Peyer's patch (tissue), 4 donors: ENCODE measurements around the gene KSR2. TPM values are rescaled to one million over a fixed set of nuclear protein-coding genes. Genes with fewer than 3 reads are reported as not detected.

Source experiments
- DNase-seq, 3 donors: peaks; one replicate each; pipeline ENCODE4 v3.0.0-alpha.2; 2017 to 2019
- H3K27ac ChIP-seq, 4 donors: fragments of 200-600 bp; sonication (generic); one replicate each; pipeline ENCODE4 v1.5.1; 2016 to 2019
- H3K27me3 ChIP-seq, 2 donors: fragments of 200-600 bp; sonication (generic); one replicate each; pipeline ENCODE4 v1.5.1; 2019
- H3K36me3 ChIP-seq, 3 donors: fragments of 200-600 bp; sonication (generic); one replicate each; pipeline ENCODE4 v1.5.1; 2016 to 2019
- H3K4me1 ChIP-seq, 4 donors: fragments of 200-600 bp; sonication (generic); one replicate each; pipeline ENCODE4 v1.5.1; 2016 to 2019
- H3K4me3 ChIP-seq, 4 donors: fragments of 200-600 bp; sonication (generic); 1 replicate in 3 of 4; 2 replicates in 1 of 4; pipeline ENCODE4 v1.5.1; 2016 to 2019; ENCODE audit warnings: mild to moderate bottlenecking in 1 of 4
- H3K9me3 ChIP-seq, 4 donors: fragments of 200-600 bp; sonication (generic); one replicate each; pipeline ENCODE4 v1.5.1; 2016 to 2019; ENCODE audit warnings: mild to moderate bottlenecking in 1 of 4
- POLR2A ChIP-seq, 2 donors: fragments of 450-650 bp; IDR thresholded peaks; one replicate each; pipeline ENCODE4 v1.5.1; 2017; ENCODE audit warnings: antibody characterized with exemption in 2 of 2, mild to moderate bottlenecking in 2 of 2, moderate library complexity in 2 of 2
- total RNA-seq, 4 donors: library from RNA; depleted of rRNA; stranded (reverse); fragments of >200 nt; gene quantifications; one replicate each; pipeline ENCODE4 v1.1.0, GENCODE V29; 2016
- TF ChIP-seq, protein P1 (sequence below), 6 experiments: fragments of 450-650 bp in 4 of 6; fragments of 200-600 bp in 2 of 6; sonication (generic) in 1 of 6; IDR thresholded peaks; one replicate each; pipeline ENCODE4 v1.5.1; 2017 to 2019; ENCODE audit warnings: antibody characterized with exemption in 6 of 6, mild to moderate bottlenecking in 3 of 6, moderate library complexity in 1 of 6

The KSR2 gene
- total RNA-seq, 4 donors from 2014 or later, result 0.27 to 0.53 (median 0.28) TPM; not detected in 1

DNA sequence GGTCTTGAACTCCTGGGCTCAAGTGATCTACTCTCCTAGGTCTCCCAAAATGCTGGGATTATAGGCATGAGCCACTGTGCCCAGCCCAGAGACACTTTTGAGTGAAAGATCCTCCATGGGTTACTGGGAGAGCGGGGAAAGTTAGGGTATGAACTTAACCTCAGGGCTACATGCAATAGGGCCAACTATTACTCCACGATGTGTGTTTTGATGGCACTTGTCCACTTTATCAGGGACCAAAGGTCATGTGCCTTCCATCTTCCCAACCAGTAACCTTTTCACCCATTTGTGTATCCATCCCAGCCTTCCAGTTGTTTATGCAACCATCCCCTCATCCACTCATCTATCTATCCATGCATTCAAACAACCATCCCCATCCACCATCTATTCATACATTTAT lies 546.8 kb downstream of the KSR2 start:
- Histone ChIP-seq H3K4me1 (no peaks in the 10 kb centered on the region), H3K4me3 (no peak overlapping the region), H3K36me3 (no peaks in the 10 kb centered on the region), H3K27ac (no peak overlapping the region), H3K9me3 (peaks cover 0 to 3% (median 0%) of the 10 kb centered on the region in 4 donors), H3K27me3 (no peaks in the 10 kb centered on the region)
- TF ChIP-seq, protein P1, sequence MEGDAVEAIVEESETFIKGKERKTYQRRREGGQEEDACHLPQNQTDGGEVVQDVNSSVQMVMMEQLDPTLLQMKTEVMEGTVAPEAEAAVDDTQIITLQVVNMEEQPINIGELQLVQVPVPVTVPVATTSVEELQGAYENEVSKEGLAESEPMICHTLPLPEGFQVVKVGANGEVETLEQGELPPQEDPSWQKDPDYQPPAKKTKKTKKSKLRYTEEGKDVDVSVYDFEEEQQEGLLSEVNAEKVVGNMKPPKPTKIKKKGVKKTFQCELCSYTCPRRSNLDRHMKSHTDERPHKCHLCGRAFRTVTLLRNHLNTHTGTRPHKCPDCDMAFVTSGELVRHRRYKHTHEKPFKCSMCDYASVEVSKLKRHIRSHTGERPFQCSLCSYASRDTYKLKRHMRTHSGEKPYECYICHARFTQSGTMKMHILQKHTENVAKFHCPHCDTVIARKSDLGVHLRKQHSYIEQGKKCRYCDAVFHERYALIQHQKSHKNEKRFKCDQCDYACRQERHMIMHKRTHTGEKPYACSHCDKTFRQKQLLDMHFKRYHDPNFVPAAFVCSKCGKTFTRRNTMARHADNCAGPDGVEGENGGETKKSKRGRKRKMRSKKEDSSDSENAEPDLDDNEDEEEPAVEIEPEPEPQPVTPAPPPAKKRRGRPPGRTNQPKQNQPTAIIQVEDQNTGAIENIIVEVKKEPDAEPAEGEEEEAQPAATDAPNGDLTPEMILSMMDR (IDR thresholded peaks at IDR 0.05), result no peak
- TF ChIP-seq POLR2A (IDR thresholded peaks at IDR 0.05), result no peak
- no peak for DNase-seq

GRCh38 chr12:117421068-117421752 lies 547.6 kb downstream of the KSR2 start:
- H3K9me3 ChIP-seq, result peaks cover 0 to under 1% (median 0%) of the 10 kb centered on the region in 4 donors
- no peak for TF ChIP-seq POLR2A (IDR thresholded peaks at IDR 0.05)
- TF ChIP-seq, protein P1 (IDR thresholded peaks at IDR 0.05), result no peak
- H3K4me1 ChIP-seq, result no peaks in the 10 kb centered on the region
- H3K4me3 ChIP-seq, result no peak overlapping the region
- no peaks in the 10 kb centered on the region for H3K36me3 ChIP-seq
- H3K27me3 ChIP-seq, result no peaks in the 10 kb centered on the region
- DNase-seq, result no peak
- H3K27ac ChIP-seq, result no peak overlapping the region

DNA sequence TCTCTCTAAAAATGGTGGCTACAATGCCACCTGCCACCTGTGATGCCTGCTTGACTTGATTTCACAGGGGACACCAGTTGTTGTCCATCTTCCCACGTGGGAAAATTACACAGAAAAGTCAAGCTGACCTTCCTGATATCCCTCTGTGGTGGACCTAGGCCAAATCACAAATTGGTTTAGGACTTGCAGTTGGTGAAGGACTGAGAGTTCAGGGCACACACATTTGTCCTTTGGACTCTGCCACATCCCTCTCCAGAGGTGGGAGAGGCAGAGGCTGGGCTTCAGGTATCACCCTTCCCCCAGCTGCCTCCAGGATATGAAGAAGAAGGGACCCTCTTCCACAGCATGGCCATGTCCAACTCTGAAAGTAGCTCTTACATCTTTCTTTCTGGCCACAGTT lies 551.8 kb downstream of the KSR2 start:
- Histone ChIP-seq H3K9me3 (no peaks in the 10 kb centered on the region), H3K27ac (no peak overlapping the region), H3K4me3 (no peak overlapping the region), H3K4me1 (no peaks in the 10 kb centered on the region), H3K36me3 (no peaks in the 10 kb centered on the region), H3K27me3 (no peaks in the 10 kb centered on the region)
- TF ChIP-seq, protein P1 (IDR thresholded peaks at IDR 0.05), result no peak
- TF ChIP-seq POLR2A (IDR thresholded peaks at IDR 0.05), result no peak
- DNase-seq, result no peak

DNA sequence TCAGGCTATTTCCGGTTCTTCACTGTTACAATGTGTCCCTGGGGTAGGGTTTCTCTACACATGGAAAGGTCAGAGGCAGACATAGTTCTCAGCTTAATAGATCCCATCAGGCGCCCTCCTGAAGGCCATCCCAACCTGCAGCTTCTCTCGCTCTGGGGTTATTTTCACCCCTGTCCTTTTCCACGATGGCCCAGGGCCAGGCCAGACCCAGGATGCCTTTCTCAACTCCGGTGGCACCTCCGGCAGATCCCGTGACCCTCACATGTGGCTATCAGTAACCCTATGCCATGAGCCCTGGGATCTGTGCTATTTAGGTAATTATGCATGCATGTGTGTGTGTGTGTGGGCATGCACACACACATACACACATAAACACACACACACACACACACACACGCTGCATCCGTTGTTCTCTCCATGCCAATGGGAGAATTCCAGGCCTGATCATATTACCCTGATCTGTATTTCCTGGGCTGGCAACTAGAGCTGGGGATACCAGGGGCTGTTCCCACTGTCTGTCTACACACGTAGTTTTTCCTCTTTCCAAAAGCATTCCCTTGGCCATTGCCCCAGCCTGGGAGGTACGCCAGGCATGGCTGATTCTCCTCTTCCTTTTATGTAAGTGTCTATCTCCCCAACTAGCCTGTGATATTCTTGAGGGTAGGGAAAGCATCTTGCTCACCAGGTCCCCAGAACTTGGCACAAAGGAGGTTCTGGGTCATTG lies 556.2 kb downstream of the KSR2 start:
- H3K4me3 ChIP-seq, result no peak overlapping the region
- DNase-seq, result no peak
- H3K4me1 ChIP-seq, result no peaks in the 10 kb centered on the region
- TF ChIP-seq, protein P1 (IDR thresholded peaks at IDR 0.05), result no peak
- TF ChIP-seq POLR2A (IDR thresholded peaks at IDR 0.05), result no peak
- H3K36me3 ChIP-seq, result no peaks in the 10 kb centered on the region
- no peaks in the 10 kb centered on the region for H3K9me3 ChIP-seq
- H3K27me3 ChIP-seq, result no peaks in the 10 kb centered on the region
- no peak overlapping the region for H3K27ac ChIP-seq

DNA sequence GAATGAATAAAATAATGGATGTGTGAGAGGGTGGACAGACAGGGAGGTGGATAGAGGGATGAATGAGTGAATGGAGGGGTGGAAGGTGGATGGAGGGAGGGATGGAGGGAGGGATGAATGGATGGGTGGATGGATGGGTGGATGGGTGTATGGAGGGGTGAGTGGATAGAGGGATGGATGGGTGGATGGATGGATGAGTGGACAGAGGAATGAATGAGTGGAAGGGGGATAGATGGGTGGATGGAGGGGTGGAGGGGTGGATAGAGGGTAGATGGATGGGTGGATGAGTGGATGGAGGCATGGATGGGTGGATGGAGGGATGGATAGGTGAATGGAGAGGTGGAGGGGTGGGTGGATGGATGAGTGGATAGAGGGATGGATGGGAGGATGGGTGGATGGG lies 559.5 kb downstream of the KSR2 start:
- no peaks in the 10 kb centered on the region for H3K4me1 ChIP-seq
- H3K27ac ChIP-seq, result no peak overlapping the region
- no peak for DNase-seq
- TF ChIP-seq, protein P1 (IDR thresholded peaks at IDR 0.05), result no peak
- no peak for TF ChIP-seq POLR2A (IDR thresholded peaks at IDR 0.05)
- no peaks in the 10 kb centered on the region for H3K36me3 ChIP-seq
- H3K27me3 ChIP-seq, result no peaks in the 10 kb centered on the region
- H3K9me3 ChIP-seq, result no peaks in the 10 kb centered on the region
- no peak overlapping the region for H3K4me3 ChIP-seq
